Endodermal cell (in vitro differentiated cells): ENCODE results near the gene TCFL5. TPM values are rescaled to one million over a fixed set of nuclear protein-coding genes. Genes with fewer than 3 reads are reported as not detected.

ENCODE experiments used
- DNase-seq: peaks from one replicate; pipeline ENCODE4 v3.0.0-alpha.2; 2017
- H3K27ac ChIP-seq: 2 replicates; pipeline ENCODE4 v1.5.1; 2013; ENCODE audit warnings: mild to moderate bottlenecking, low read depth, low read length, moderate library complexity
- H3K27me3 ChIP-seq: 2 replicates; pipeline ENCODE4 v1.6.1; 2013; ENCODE audit warnings: mild to moderate bottlenecking, low read length, moderate library complexity; ENCODE audit not compliant: insufficient read depth, control insufficient read depth, poor library complexity, severe bottlenecking
- H3K36me3 ChIP-seq: 2 replicates; pipeline ENCODE4 v1.7.0; 2013; ENCODE audit warnings: mild to moderate bottlenecking, low read length, moderate library complexity; ENCODE audit not compliant: control insufficient read depth, insufficient read depth
- H3K4me1 ChIP-seq: one replicate; pipeline ENCODE4 v1.7.0; 2013; ENCODE audit warnings: low read length; ENCODE audit not compliant: control insufficient read depth, insufficient read depth
- H3K4me3 ChIP-seq: 2 replicates; pipeline ENCODE4 v1.5.1; 2013; ENCODE audit warnings: mild to moderate bottlenecking, low read length, moderate library complexity
- H3K9ac ChIP-seq: 2 replicates; pipeline ENCODE4 v1.6.1; 2013; ENCODE audit warnings: mild to moderate bottlenecking, low read length, moderate library complexity; ENCODE audit not compliant: poor library complexity, severe bottlenecking; ENCODE audit errors: extremely low read depth
- H3K9me3 ChIP-seq: 2 replicates; pipeline ENCODE4 v1.6.1; 2013; ENCODE audit warnings: mild to moderate bottlenecking, low read length, moderate library complexity; ENCODE audit not compliant: control insufficient read depth
- H3K27ac Mint-ChIP-seq: 2 replicates; pipeline ENCODE4 v1.8.0; 2020; ENCODE audit warnings: mixed read lengths
- H3K27me3 Mint-ChIP-seq: 2 replicates; pipeline ENCODE4 v1.8.0; 2021; ENCODE audit warnings: mild to moderate bottlenecking, mixed read lengths; ENCODE audit not compliant: insufficient read depth
- H3K36me3 Mint-ChIP-seq: 2 replicates; pipeline ENCODE4 v1.8.0; 2020; ENCODE audit warnings: low read depth, mixed read lengths
- H3K4me1 Mint-ChIP-seq: 2 replicates; pipeline ENCODE4 v1.8.0; 2020; ENCODE audit warnings: mixed read lengths
- H3K4me3 Mint-ChIP-seq: 2 replicates; pipeline ENCODE4 v1.8.0; 2020; ENCODE audit warnings: mild to moderate bottlenecking, moderate library complexity, mixed read lengths
- H3K9me3 Mint-ChIP-seq: 2 replicates; pipeline ENCODE4 v1.8.0; 2020; ENCODE audit warnings: mild to moderate bottlenecking, mixed read lengths
- WGBS, 2 experiments: methylation state at CpG; one replicate each; pipeline versions ENCODE4 v1.1.5 to v1.1.7; 2013; ENCODE audit warnings: missing lambda C conversion rate in 2 of 2, mixed read lengths in 1 of 2; ENCODE audit not compliant: insufficient coverage in 1 of 2, insufficient read length in 1 of 2; 5-methylcytosine and 5-hydroxymethylcytosine counted together
- total RNA-seq, 2 donors: library from RNA; stranded (reverse); fragmentation: NEBNext Ultra II Directional in 1 of 2; extraction: Animal tissue kit (Norgen Biotek cat#: 25700) in 1 of 2; gene quantifications; 2 replicates in 1 of 2; 3 replicates in 1 of 2; pipeline ENCODE4 v1.2.1, GENCODE V29; 2021
- TF ChIP-seq, protein P1 (sequence below): fragments of 200-600 bp; sonication (generic); conservative IDR thresholded peaks from 2 replicates; pipeline ENCODE4 v1.5.0; 2021; ENCODE audit warnings: antibody characterized with exemption, mild to moderate bottlenecking

TCFL5 gene
- total RNA-seq, 2 donors from 2014 or later = 15.8 to 17.4 TPM

DNA sequence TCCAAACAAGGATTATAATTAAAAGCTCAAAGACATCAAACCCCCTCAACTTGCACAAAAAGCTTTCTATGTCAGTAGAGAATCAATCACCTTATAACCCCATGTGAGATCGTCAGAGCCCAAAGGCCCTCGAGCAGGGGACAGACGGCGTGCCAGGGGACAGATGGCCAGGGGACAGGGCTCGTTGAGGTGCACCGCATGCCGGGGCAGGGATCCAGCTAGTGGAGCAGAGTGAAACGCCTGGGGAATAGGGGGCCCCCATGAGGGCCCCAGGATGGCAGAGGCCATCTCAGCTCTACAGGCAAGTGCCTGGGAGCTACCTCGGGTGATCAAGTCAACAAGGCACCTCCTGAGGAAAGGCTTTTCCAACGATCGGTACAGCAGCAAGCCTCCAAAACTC lies 36.0 kb upstream of the TCFL5 start:
- H3K4me1 ChIP-seq = peaks cover 23% of the 10 kb centered on the region
- no peaks in the 10 kb centered on the region for H3K27me3 Mint-ChIP-seq
- H3K27ac ChIP-seq = no peak overlapping the region
- H3K9ac ChIP-seq = no peak overlapping the region
- no peaks in the 10 kb centered on the region for H3K9me3 Mint-ChIP-seq
- no peak for DNase-seq
- H3K36me3 Mint-ChIP-seq = peaks cover 50% of the 10 kb centered on the region
- 94 to 98% methylated on average over 6 to 11 of the region's 11 CpGs for WGBS, 2 experiments
- no peaks in the 10 kb centered on the region for H3K27me3 ChIP-seq
- no peak overlapping the region for H3K4me3 ChIP-seq
- no peak overlapping the region for H3K4me3 Mint-ChIP-seq
- H3K27ac Mint-ChIP-seq = peak overlapping the region; percentile 54
- peaks cover 72% of the 10 kb centered on the region for H3K36me3 ChIP-seq
- no peaks in the 10 kb centered on the region for H3K9me3 ChIP-seq
- peaks cover 36% of the 10 kb centered on the region for H3K4me1 Mint-ChIP-seq
- TF ChIP-seq, protein P1, sequence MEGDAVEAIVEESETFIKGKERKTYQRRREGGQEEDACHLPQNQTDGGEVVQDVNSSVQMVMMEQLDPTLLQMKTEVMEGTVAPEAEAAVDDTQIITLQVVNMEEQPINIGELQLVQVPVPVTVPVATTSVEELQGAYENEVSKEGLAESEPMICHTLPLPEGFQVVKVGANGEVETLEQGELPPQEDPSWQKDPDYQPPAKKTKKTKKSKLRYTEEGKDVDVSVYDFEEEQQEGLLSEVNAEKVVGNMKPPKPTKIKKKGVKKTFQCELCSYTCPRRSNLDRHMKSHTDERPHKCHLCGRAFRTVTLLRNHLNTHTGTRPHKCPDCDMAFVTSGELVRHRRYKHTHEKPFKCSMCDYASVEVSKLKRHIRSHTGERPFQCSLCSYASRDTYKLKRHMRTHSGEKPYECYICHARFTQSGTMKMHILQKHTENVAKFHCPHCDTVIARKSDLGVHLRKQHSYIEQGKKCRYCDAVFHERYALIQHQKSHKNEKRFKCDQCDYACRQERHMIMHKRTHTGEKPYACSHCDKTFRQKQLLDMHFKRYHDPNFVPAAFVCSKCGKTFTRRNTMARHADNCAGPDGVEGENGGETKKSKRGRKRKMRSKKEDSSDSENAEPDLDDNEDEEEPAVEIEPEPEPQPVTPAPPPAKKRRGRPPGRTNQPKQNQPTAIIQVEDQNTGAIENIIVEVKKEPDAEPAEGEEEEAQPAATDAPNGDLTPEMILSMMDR = no peak

DNA sequence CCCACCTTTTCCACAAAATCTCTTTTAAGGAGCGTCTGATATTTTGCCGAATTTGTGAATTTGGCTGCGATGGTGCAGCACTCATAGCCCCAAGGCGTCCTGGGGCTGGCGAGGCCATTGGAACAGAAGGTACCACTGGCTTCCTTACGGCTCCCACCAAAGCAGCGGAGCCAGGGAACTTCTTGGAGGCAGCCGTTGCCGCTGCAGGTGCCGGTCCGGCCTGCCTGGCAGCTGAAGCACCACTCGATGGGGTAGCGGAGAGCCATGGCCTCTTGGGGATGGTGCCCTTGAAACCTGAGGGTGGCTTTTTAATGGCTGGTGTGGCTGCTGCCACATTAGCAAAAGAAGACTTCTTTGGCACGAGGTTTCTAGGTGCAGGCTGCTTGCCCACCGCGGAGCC lies 34.9 kb upstream of the TCFL5 start:
- Histone ChIP-seq H3K27ac (no peak overlapping the region), H3K36me3 (peaks cover 72% of the 10 kb centered on the region), H3K4me3 (no peak overlapping the region), H3K4me1 (peaks cover 23% of the 10 kb centered on the region), H3K9me3 (no peaks in the 10 kb centered on the region), H3K9ac (no peak overlapping the region), H3K27me3 (no peaks in the 10 kb centered on the region)
- peaks cover 36% of the 10 kb centered on the region for H3K4me1 Mint-ChIP-seq
- no peak overlapping the region for H3K27ac Mint-ChIP-seq
- H3K9me3 Mint-ChIP-seq = no peaks in the 10 kb centered on the region
- WGBS, 2 experiments = 94 to 98% methylated on average over 10 to 16 of the region's 16 CpGs
- no peak for DNase-seq
- H3K27me3 Mint-ChIP-seq = no peaks in the 10 kb centered on the region
- TF ChIP-seq, protein P1 = no peak
- peaks cover 50% of the 10 kb centered on the region for H3K36me3 Mint-ChIP-seq
- H3K4me3 Mint-ChIP-seq = no peak overlapping the region

DNA sequence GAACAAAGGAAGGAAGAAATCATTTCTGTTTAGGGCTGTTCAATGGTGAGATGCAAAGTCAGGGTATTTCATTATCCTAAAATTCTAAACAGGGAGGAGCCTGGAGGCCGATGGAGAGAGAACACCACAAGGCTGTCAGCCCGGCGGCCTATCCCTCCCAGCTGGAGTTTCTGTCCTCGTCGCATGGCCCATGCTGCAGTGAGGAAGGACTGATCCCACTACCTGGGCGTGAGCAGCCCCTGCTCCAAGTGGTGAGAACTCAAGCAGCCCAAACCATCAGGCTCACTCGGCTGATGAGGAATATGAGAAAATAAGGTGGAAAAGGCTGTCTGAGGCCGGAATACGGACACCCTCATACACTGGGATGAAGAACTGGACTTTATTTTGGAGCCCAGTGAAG lies 33.9 kb upstream of the TCFL5 start:
- Mint-ChIP-seq H3K27me3 (no peaks in the 10 kb centered on the region), H3K4me1 (peaks cover 26% of the 10 kb centered on the region), H3K4me3 (no peak overlapping the region), H3K36me3 (peaks cover 60% of the 10 kb centered on the region), H3K9me3 (no peaks in the 10 kb centered on the region), H3K27ac (peak overlapping the region; percentile 86)
- H3K27ac ChIP-seq = no peak overlapping the region
- TF ChIP-seq, protein P1 = no peak
- H3K27me3 ChIP-seq = no peaks in the 10 kb centered on the region
- peaks cover 76% of the 10 kb centered on the region for H3K36me3 ChIP-seq
- no peaks in the 10 kb centered on the region for H3K9me3 ChIP-seq
- WGBS, 2 experiments = 90 to 100% methylated on average over 9 of the region's 9 CpGs
- no peak overlapping the region for H3K4me3 ChIP-seq
- H3K9ac ChIP-seq = no peak overlapping the region
- H3K4me1 ChIP-seq = peaks cover 19% of the 10 kb centered on the region
- DNase-seq = no peak
